GM19043 (cell line): ENCODE results near the gene NCOA3.
"Not testable (repeated sequence)": the region's sequence is repeated elsewhere in the genome, so short reads cannot be mapped to it uniquely, and the experiment has no call there.

Experiments
- ATAC-seq: cut with Tn5 transposase; IDR thresholded peaks from one replicate; pipeline ENCODE4 v1.9.1; 2021; ENCODE audit warnings: low read depth; ENCODE audit not compliant: unreplicated experiment

Gene NCOA3

DNA sequence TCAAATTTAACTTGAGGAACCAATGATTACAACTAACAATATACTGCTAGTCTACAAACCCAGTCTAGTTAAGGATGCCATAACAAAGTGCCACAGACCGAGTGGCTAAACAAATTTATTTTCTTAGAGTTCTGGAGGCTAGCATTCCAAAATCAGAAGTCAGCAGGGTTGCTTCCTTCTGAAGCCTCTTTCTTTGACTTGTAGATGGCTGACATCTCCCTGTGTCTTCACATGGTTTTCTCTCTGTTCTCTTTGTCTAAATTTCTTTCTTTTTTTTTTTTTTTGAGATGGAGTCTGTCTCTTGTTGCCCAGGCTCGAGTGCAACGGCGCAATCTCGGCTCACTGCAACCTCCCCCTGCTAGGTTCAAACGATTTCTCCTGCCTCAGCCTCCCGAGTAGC is 56.1 kb downstream of the NCOA3 start:
- ATAC-seq = no peak

DNA sequence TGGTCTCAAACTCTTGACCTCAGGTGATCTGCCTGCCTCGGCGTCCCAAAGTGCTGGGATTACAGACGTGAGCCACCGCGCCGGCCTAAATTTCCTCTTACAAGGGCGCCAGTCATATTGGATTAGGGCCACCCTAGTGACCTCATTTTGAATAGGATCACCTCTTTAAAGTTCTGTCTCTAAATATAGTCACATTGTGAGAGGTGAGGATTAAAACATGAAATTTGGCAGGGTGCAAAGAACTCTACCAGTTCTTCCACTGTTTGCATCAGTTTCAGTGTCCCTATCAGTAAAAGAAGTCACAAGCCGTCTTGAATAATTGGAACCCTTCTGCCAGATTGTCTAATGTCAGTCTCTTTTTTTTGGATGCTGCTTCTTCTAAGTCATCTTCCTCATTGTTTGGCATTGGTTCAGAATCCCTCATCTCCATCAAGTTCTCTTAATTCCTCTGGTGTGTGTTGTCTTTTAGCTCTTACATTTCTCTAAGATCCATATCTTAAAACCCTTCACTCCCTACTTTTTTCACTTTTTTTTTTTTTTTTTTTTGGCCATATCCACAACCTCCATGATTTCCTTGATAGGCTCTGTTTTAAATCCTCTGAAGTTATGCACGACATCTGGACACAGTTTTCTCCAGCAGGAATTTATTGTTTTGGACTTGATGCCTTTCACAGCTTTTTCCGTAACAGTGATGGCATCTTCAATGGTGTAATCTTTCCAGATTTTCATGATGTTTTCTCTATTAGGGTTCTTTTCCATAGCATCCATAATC is 56.8 kb downstream of the NCOA3 start:
- no peak for ATAC-seq

DNA sequence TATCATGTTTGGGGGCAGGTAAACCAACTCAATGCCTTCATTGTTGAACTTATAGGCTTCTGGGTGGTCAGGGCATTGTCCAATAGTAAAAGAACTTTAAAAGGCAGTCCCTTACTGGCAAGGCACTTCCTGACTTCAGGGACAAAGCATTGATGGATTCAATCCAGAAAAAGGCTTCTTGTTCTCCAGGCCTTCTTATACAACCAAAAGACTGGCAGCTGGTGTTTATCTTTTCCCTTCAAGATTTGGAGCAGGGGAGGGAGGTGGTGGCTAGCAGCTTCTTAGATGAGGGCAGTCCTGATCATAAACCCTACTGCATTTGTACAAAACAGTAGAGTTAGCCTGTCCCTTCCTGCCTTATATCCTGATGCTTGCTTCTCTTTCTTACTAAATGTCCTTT is 57.5 kb downstream of the NCOA3 start:
- no peak for ATAC-seq

DNA sequence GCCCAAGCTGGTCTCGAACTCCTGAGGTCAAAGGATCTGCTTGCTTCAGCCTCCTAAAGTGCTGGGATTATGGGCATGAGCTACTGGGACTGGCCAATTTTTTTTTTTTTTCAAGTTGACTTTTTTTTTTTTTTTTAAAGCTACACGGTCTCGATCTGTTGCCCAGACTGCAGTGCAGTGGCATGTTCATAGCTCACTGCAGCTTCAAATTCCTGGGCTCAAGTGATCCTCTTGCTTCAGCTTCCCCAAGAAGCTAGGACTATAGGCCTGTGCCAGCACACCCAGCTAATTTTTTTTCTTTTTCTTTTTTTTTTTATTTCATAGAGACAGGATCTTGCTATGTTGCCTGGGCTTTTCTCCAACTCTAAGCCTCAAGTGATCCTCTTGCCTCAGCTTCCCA is 59.5 kb downstream of the NCOA3 start:
- ATAC-seq = no peak

DNA sequence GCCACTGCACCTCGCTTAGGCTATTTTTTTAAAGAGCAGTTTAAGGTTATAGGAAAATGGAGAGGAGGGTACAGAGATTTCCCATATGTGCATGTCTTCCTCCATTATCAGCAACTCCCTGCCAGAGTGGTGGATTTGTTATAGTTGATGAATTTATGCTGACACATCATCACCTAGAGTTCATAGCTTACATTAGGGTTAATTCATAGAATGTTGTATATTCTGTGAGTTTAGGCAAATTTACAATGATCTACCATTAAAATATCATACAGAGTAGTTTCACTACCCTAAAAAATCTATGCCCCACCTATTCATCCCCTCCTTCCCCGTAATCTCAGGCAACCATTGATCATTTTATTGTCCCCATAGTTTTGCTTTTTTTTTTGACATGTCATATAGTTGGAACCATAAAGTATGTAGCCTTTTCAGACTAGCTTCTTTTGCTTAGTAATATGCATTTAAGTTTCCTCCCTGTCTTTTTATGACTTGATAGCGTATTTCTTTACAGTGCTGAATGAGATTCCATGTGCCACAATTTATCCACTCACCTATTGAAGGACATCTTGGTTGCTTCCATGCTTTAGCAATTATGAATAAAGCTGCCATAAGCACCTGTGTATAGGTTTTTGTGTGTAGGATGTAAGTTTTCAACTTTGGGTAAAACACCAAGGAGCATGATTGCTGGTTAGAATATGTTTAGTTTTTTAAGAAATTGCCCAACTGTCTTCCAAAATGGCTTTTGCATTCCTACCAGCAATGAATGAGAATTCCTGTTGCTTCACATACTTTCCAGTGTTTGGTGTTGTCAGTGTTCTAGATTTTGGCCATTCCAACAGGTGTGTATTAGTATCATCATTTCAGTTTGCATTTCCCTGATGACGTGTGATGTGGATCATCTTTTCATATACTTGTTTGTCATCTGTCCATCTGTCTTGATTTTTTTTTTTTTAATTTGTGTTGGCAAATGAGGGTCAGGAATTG is 60.2 kb downstream of the NCOA3 start:
- no peak for ATAC-seq

DNA sequence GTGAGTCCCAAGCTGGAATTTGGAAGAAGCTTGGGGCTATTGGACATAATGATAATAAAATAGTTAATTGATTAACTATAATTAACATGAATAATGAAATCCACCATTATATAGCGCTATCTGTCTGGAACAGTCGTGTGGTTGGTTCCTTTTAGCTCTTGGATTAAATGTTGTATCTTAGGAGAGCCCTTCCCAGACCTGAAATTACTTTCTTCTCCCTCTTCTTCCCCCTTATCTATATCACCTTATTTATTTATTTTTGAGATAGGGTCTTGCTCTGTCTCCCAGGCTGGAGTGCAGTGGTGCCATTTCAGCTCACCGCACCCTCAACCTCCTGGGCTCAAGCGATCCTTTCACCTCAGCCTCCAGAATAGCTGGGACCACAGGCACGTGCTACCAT is 64.6 kb downstream of the NCOA3 start:
- no peak for ATAC-seq

DNA sequence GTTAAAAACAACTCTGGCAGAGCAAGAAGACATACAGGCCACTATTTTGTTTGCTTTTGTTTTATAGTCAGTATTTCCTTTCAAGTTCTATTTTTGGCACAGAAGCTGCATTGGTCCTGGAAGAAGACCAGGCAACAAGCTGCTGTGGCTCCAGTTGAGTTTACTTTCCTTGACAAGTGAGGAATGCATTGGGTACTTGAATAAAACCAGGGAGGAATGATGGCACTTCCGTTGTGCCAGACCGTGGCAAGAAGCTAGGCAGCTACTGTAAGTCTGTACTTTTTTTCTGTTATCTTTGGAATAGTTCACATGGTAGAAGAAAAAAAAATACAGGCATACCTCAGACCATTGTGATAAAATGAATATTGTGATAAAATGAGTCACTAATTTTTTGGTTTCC is 66.3 kb downstream of the NCOA3 start:
- ATAC-seq = no peak

DNA sequence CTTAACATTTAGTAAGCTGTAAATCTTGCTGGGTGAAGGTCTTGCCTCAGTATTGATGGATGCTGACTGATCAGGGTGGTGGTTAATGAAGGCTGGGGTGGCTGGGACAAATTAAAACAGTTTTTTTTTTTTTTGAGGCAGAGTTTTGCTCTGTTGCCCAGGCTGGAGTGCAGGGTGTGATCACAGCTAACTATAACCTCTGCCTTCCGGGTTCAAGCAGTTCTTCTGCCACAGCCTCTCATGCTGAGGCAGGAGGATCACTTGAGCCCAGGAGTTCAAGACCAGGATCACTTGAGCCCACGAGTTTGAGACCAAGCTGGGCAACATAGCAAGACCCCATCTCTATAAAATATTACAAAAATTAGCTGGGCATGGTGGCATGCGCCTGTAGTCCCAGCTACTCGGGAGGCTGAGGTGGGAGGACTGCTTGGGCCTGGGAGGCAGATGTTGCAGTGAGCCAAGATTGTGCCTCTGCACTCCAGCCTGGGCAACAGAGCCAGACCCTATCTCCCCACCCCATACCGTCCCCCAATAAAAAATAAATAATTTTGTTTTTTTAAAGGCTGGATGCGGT is 67.2 kb downstream of the NCOA3 start:
- ATAC-seq = no peak

DNA sequence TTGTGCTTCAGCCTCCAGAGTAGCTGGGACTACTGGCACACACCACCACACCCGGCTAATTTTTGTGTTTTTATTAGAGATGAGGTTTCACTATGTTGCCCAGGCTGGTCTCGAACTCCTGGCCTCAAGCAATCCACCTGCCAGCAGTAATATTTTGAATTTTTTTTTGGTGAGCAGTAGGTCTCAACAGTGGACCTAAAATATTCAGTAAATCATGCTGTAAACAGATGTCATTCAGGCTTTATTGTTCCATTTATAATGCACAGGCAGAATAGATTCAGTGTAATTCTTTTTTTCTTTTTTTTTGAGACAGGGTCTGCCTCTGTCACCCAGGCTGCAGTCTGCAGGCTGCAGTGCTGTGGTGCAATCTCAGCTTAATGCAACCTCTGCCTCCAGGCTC is 69.7 kb downstream of the NCOA3 start:
- no peak for ATAC-seq

DNA sequence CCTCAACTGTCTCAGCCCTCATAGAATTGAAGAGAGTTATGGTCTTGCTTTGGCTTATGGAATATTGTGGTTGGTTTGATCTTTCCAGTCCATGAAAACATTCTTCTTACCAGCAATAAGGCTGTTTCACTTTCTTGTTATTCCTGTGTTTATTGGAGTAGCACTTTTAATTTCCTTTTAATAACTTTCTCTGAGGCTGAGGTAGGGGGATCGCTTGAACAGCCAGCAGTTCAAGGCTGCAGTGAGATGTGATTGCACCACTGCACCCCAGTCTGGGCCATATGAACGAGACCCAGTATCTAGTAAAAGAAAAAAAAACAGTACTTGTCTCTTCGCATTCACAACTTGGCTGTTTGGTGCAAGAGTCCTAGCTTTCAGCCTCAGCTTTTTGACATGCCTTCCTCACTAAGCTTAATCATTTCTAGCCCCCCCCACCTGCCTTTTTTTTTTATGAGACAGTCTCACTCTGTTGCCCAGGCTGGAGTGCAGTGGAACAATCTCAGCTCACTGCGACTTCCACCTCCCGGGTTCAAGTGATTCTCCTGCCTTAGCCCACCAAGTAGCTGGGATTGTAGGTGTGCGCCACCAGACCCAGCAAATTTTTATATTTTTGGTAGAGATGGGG is 70.5 kb downstream of the NCOA3 start:
- ATAC-seq = no peak

DNA sequence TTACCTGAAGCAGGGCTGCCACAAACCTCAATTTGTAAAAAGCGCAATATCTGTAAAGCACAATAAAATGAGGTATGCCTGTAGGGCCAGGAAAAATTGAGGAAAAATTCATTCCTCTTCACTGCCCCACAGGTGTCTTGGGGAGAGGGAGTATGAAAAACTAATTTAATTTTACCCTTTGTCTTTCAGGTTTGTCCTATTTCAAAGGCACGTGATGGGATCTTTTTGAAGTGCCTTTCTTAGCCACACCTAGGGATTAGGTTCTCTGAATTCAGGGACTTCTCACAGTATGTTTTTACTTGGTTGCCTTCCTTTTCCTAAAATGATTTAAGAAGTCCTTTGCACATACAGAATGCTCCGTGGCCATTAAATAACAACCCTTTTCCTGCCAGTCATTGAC is 71.9 kb downstream of the NCOA3 start:
- no peak for ATAC-seq

DNA sequence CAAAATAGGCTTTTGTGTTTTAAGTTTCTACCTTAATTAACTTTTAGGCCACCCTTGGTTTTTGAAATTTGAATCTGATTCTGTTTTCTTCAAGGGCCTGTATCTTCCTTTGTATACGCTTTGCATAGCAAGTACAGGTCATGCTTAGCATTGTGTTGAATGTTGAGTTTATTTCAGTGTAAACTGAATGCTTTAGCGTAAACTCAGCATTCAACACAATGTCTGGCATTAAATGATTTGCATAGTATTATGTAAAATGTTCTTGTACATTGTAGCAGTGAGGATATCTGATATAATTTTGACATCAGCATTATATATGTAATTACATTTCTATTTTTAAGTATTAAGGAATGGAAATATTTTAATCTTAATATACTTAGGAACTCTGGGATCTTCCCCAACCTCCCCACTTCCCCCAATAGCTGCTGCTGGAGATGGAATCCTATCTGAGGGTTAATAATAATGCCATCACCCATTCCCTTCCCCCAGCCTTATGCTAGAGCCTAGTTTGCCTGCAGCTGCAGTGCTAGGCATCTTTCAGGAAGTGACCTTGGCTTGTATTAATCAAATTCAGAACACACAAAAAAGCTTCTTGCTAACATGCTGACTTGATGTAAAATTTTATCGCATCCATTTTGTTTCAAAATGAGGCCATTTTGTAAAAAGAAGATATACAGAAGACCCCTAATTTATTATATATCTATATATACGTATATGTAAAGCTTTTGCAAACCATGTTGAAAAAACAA is 73.1 kb downstream of the NCOA3 start:
- no peak for ATAC-seq

DNA sequence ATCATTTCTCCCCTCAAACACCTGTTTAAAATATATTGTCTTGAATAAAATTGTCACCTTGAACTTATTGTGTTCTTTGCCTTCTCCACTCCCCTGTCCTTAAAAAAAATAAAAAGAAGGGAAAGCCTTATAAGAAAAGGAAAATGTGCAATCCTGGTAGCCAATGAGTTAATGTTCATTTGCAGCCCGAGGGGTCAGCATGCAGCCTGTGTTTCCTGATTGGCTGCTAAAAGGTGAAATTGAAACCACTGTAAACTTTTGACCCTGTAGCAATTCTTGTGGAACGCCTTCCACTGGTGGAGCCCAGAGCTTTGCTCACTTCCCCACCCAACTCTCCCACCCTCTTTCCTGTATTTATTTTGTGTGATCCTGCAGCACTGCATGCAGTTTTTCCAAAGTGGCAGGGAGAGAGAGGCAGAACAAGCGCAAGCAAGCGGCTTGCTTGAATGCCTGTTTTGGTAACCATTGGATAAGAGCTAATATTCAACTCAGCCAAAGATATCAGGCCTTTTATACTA is 74.9 kb downstream of the NCOA3 start:
- no peak for ATAC-seq

DNA sequence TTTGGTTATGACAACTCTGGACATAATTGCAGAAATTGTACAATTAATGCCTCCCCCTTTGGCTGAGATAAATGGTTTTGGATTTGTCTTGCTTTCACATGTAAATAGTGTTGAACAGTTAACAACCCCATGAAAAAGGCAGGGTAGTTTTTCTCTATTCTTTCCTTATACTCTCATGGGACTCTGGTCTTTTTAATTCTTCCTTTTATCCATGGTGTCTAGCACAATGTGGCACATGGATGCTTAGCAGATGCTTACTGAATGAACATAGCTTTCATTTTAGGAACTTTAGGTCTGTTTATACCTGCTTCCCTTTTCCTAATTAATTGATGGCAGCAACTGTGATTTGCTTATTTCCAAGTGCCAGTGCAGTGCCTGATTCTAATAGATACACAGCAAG is 75.6 kb downstream of the NCOA3 start:
- no peak for ATAC-seq

DNA sequence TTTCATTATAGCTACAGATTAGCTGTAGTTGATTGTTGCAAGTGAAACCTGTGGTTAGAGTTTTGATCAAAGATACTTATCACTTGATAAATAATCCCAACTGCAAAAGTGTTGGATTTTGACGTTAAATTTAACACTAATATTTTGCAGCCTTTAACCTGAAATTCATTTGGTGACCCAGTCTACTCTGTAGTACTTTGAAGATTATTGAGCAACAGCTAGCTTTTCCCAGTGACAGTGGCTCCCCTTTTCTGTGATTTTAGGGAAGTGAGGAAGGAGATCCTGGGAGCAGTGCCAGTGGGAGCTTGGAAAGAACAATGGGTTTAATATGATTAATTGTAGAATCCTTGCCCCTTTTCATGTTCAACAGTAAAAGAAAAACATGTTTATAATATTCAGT is 76.9 kb downstream of the NCOA3 start:
- no peak for ATAC-seq

DNA sequence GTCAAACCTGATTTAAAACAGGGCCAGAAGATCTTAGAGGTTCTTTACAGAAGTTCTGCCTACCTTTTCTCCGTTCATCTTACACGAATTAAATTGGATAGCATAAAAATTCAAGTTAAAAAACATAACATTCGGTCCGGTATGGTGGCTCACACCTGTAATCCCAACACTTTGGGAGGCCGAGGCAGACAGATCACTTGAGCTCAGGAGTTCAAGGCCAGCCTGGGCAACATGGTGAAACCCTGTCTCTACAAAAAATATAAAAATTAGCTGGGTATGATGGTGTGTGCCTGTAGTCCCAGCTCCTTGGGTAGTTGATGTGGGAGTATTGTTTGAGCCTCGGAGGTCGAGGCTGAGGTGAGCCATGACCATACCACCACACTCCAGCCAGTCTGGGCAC is 79.0 kb downstream of the NCOA3 start:
- ATAC-seq = not testable (repeated sequence)

DNA sequence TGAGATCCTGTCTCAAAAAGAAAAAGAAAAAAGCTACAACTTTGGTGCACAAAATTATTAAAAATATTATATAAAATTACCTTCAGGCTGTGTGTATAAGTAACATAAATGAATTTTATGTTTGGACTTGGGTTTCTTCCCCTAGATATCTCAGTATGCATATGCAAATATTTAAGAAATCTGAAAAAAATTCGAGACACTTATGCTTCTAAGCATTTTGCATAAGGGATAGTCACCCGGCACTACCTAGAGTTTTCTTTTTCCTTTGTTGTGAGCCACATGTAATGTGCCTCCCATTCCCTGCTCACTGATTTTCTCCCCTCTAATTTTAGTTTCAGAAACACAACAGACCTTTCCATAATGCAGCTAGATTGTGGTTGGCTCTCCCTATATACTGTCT is 79.4 kb downstream of the NCOA3 start:
- no peak for ATAC-seq

DNA sequence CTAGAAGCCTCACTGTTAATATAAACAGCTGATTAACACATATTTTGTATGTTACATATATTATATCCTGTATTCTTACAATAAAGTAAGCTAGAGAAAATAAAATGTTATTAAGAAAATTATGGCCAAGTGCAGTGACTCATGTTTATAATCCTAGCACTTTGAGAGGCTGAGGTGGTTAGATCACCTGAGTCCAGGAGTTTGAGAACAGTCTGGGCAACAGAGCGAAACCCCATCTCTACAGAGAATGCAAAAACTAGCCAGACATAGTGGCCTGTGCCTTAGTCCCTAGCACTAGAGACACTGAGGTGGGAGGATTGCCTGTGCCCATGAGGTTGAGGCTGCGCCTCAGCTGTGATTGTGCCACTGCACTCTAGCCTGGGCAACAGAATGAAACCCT is 81.9 kb downstream of the NCOA3 start:
- ATAC-seq = no peak

DNA sequence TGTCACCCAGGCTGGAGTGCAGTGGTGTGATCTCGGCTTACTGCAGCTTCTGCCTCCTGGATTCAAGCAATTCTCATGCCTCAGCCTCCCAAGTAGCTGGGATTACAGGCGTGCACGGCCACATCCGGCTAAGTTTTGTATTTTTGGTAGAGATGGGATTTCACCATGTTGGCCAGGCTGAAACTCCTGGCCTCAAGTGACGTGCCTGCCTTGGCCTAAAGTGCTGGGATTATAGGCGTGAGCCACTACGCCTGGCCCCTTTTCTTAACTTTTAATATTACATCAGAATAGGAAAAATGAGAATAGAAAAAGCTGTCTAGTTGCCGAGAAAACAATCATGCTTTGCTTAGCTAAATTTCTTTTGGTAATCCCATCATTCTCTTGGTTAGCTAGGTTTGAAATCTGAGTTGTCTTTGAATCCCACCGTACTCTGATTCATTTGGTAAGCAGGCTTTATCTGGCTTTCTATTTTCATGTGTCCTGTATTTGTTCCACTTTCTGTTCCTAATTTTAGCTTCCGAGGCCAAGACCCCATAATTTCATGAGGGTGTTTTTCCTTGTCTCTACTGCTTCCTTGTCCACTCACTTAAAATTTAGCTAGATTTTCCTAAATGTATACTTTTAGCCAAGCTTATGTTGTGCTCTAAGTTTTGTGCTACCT is 83.5 kb downstream of the NCOA3 start:
- ATAC-seq = no peak
